A549 treated with GW870086 at 1 μM for 4 hours (cell line): ENCODE measurements around the gene GARNL3. TPM values are rescaled to one million over a fixed set of nuclear protein-coding genes. Genes with fewer than 3 reads are reported as not detected.

Experiments
- total RNA-seq: library from RNA; stranded (reverse); fragments of 200-300 nt; extraction: Qiagen RNA extraction; gene quantifications from 5 replicates; pipeline ENCODE4 v1.2.3, GENCODE V29; 2022; ENCODE audit warnings: low read depth

GARNL3 gene
- 1.5 to 3.7 TPM (median 2.9 TPM) in 5 replicates for total RNA-seq

GRCh38 chr9:127264462-127265219 is at the start of gene GARNL3:
Gene GARNL3, plus strand, starts transcription at chr9:127264774. Its CDS starts 104 bp downstream, at chr9:127264878.

GRCh38 chr9:127396808-127397645 is 132.5 kb downstream of the GARNL3 start, which contains the start of gene SLC2A8:
Gene SLC2A8, plus strand, starts transcription at chr9:127397169. Its CDS starts 62 bp downstream, at chr9:127397231.

GRCh38 chr9:127423934-127424675 is 159.5 kb downstream of the GARNL3 start, which contains the start of gene ZNF79:
Gene ZNF79, plus strand, starts transcription at chr9:127424382. Its CDS starts 406 bp downstream, at chr9:127424788.

Other genes starting within 250 kb of the GARNL3 start
- gene ANGPTL2, start 142.1 kb upstream of the GARNL3 start, total RNA-seq, result not detected in 5 replicates
- gene SLC2A8, start 132.4 kb downstream of the GARNL3 start, total RNA-seq, result 9.6 to 16.7 TPM (median 15.0 TPM) in 5 replicates
- gene ZNF79, start 159.6 kb downstream of the GARNL3 start, total RNA-seq, result 5.5 to 6.7 TPM (median 6.2 TPM) in 5 replicates
- gene RPL12, start 186.6 kb downstream of the GARNL3 start, total RNA-seq, result 2,688 to 3,016 TPM (median 2,751 TPM) in 5 replicates
- gene LRSAM1, start 186.7 kb downstream of the GARNL3 start, total RNA-seq, result 8.9 to 11.7 TPM (median 10.4 TPM) in 5 replicates